Activated naive CD4-positive, alpha-beta T cell treated with anti-CD3 and anti-CD28 coated beads, Interleukin-2, amount 50 U/mL, for 16 hours (primary cell): ENCODE measurements around the gene LAMA5.
A peak's percentile ranks its signal among the peaks of the same experiment; 100 is the strongest.

Experiments used
- DNase-seq: peaks from one replicate; pipeline ENCODE4 v3.0.0-alpha.2; 2020

LAMA5 gene

GRCh38 chr20:62310757-62311121 lies 56.4 kb downstream of the LAMA5 start:
- no peak for DNase-seq

- DNase-seq: no peak
These were observed 57.0 kb downstream of the LAMA5 start for GRCh38 chr20:62309947-62310756.

- DNase-seq: no peak
These were observed 57.7 kb downstream of the LAMA5 start for GRCh38 chr20:62309198-62309944.

- DNase-seq: no peak
These were observed 58.9 kb downstream of the LAMA5 start for GRCh38 chr20:62308102-62308822.

GRCh38 chr20:62307226-62308101 lies 59.6 kb downstream of the LAMA5 start:
- DNase-seq: no peak

GRCh38 chr20:62306414-62307187 lies 60.5 kb downstream of the LAMA5 start:
- DNase-seq: no peak

- no peak for DNase-seq
These were observed 61.2 kb downstream of the LAMA5 start for GRCh38 chr20:62305765-62306413.

GRCh38 chr20:62305149-62305764 lies 61.9 kb downstream of the LAMA5 start:
- DNase-seq: no peak

- no peak for DNase-seq
These were observed 62.6 kb downstream of the LAMA5 start for GRCh38 chr20:62304331-62305148.

- no peak for DNase-seq
These were observed 63.5 kb downstream of the LAMA5 start for GRCh38 chr20:62303340-62304226.

GRCh38 chr20:62303062-62303339 lies 64.1 kb downstream of the LAMA5 start:
- DNase-seq: no peak

- DNase-seq: peak; percentile 97
These were observed 64.6 kb downstream of the LAMA5 start, which contains the start of gene ADRM1 for GRCh38 chr20:62302341-62303061. Gene ADRM1, plus strand, starts transcription at chr20:62302997. Its CDS starts 572 bp downstream, at chr20:62303569.

- peak; percentile 92 for DNase-seq
These were observed 65.3 kb downstream of the LAMA5 start for GRCh38 chr20:62301773-62302340.

GRCh38 chr20:62301111-62301668 lies 65.9 kb downstream of the LAMA5 start:
- no peak for DNase-seq

GRCh38 chr20:62300319-62300718 lies 66.8 kb downstream of the LAMA5 start:
- DNase-seq: no peak

- DNase-seq: no peak
These were observed 67.4 kb downstream of the LAMA5 start for GRCh38 chr20:62299666-62300236.
